ENCODE measurements around the gene SLC25A4.
"Not testable (repeated sequence)": the region's sequence is repeated elsewhere in the genome, so short reads cannot be mapped to it uniquely, and the experiment has no call there.

SLC25A4 gene

GRCh38 chr4:185106353-185106752, 36.7 kb upstream of the SLC25A4 start:
- ATAC-seq (ENCODE audit: low read depth) = no peak
- no peaks in the 10 kb centered on the region for H3K4me1 ChIP-seq (ENCODE audit: insufficient read depth, poor library complexity, severe bottlenecking)
- H3K27me3 ChIP-seq (ENCODE audit: insufficient read depth, poor library complexity, severe bottlenecking) = no peaks in the 10 kb centered on the region
- DNase-seq (ENCODE audit: low spot score) = no peak
- H3K4me3 ChIP-seq (ENCODE audit: severe bottlenecking) = no peak overlapping the region
- H3K36me3 ChIP-seq (ENCODE audit: low read depth) = no peaks in the 10 kb centered on the region
- H3K27ac ChIP-seq (ENCODE audit: poor library complexity, severe bottlenecking) = no peak overlapping the region
- H3K9me3 ChIP-seq (ENCODE audit: severe bottlenecking) = no peaks in the 10 kb centered on the region
- TF ChIP-seq CTCF (IDR thresholded peaks at IDR 0.05; ENCODE audit: poor library complexity, severe bottlenecking) = no peak

DNA sequence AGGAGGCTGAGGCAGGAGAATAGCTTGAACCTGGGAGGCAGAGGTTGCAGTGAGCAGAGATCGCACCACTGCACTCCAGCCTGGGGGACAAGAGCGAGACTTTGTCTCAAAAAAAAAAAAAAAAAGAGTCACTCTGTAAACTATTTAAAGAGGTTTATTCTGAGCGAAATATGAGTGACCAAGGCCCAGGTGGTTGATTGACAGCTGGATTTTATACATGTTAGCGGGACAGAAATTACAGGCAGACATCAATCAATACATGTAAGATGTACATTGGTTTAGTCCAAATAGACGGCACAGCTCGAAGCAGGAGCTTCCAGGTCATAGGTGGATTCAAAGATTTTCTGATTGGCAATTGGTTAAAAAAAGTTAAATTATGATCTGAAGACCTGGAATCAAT, 35.5 kb upstream of the SLC25A4 start:
- ATAC-seq (ENCODE audit: low read depth); H3K4me3 ChIP-seq (ENCODE audit: severe bottlenecking); H3K27ac ChIP-seq (ENCODE audit: poor library complexity, severe bottlenecking): not testable (repeated sequence)

GRCh38 chr4:185108185-185108584, 34.9 kb upstream of the SLC25A4 start:
- Histone ChIP-seq H3K4me1 (ENCODE audit: insufficient read depth, poor library complexity, severe bottlenecking) (peaks cover 4% of the 10 kb centered on the region), H3K27me3 (ENCODE audit: insufficient read depth, poor library complexity, severe bottlenecking) (no peaks in the 10 kb centered on the region), H3K36me3 (ENCODE audit: low read depth) (no peaks in the 10 kb centered on the region), H3K4me3 (ENCODE audit: severe bottlenecking) (no peak overlapping the region), H3K27ac (ENCODE audit: poor library complexity, severe bottlenecking) (no peak overlapping the region), H3K9me3 (ENCODE audit: severe bottlenecking) (no peaks in the 10 kb centered on the region)
- DNase-seq (ENCODE audit: low spot score) = no peak
- ATAC-seq (ENCODE audit: low read depth) = no peak
- no peak for TF ChIP-seq CTCF (IDR thresholded peaks at IDR 0.05; ENCODE audit: poor library complexity, severe bottlenecking)

More for the DNA sequence above, 35.5 kb upstream of the SLC25A4 start:
- H3K4me1 ChIP-seq (ENCODE audit: insufficient read depth, poor library complexity, severe bottlenecking); H3K9me3 ChIP-seq (ENCODE audit: severe bottlenecking); H3K36me3 ChIP-seq (ENCODE audit: low read depth); DNase-seq (ENCODE audit: low spot score); H3K27me3 ChIP-seq (ENCODE audit: insufficient read depth, poor library complexity, severe bottlenecking): not testable (repeated sequence)

DNA sequence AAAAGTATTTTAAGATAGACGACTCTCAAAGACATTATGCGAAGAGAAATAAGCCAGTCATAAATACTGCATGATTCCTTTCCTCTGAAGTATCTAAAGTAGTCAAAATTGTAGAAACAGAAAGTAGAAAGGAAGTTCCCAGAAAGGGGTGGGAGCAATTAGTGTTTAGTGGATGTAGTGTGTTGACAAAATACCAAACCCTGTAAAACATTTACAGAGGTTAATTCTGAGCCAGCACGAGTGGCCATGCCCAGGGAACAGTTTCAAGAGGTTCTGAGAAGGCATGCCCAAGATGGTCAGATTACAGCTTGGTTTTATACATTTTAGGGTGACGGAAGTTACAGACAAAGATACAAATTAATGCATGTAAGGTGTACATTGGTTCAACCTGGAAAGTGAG, 34.4 kb upstream of the SLC25A4 start:
- TF ChIP-seq CTCF (IDR thresholded peaks at IDR 0.05; ENCODE audit: poor library complexity, severe bottlenecking) = no peak
- Histone ChIP-seq H3K36me3 (ENCODE audit: low read depth) (no peaks in the 10 kb centered on the region), H3K9me3 (ENCODE audit: severe bottlenecking) (no peaks in the 10 kb centered on the region), H3K27ac (ENCODE audit: poor library complexity, severe bottlenecking) (no peak overlapping the region), H3K27me3 (ENCODE audit: insufficient read depth, poor library complexity, severe bottlenecking) (no peaks in the 10 kb centered on the region), H3K4me1 (ENCODE audit: insufficient read depth, poor library complexity, severe bottlenecking) (peaks cover 4% of the 10 kb centered on the region), H3K4me3 (ENCODE audit: severe bottlenecking) (no peak overlapping the region)
- DNase-seq (ENCODE audit: low spot score) = no peak
- no peak for ATAC-seq (ENCODE audit: low read depth)

- ATAC-seq (ENCODE audit: low read depth) (no peak), DNase-seq (ENCODE audit: low spot score) (no peak)
- Histone ChIP-seq H3K4me3 (ENCODE audit: severe bottlenecking) (no peak overlapping the region), H3K27me3 (ENCODE audit: insufficient read depth, poor library complexity, severe bottlenecking) (no peaks in the 10 kb centered on the region), H3K4me1 (ENCODE audit: insufficient read depth, poor library complexity, severe bottlenecking) (peaks cover 4% of the 10 kb centered on the region), H3K36me3 (ENCODE audit: low read depth) (no peaks in the 10 kb centered on the region), H3K9me3 (ENCODE audit: severe bottlenecking) (no peaks in the 10 kb centered on the region), H3K27ac (ENCODE audit: poor library complexity, severe bottlenecking) (no peak overlapping the region)
- no peak for TF ChIP-seq CTCF (IDR thresholded peaks at IDR 0.05; ENCODE audit: poor library complexity, severe bottlenecking)
Measured at GRCh38 chr4:185109736-185110135, 33.3 kb upstream of the SLC25A4 start.

All from RWPE2 (cell line).